ENCODE results near the gene RANBP6.

GRCh38 chr9:6040077-6040476 is 24.7 kb upstream of the RANBP6 start:
- TF ChIP-seq CTCF (conservative IDR thresholded peaks at IDR 0.05): no peak
- no peak for TF ChIP-seq ZFX (IDR thresholded peaks at IDR 0.05)

Data from C4-2B (cell line).